ENCODE data around the gene ARHGAP26. TPM values are rescaled to one million over a fixed set of nuclear protein-coding genes. Genes with fewer than 3 reads are reported as not detected.

ARHGAP26 gene
- polyA plus RNA-seq, 1 donor (not counting 4 experiments of a cell fraction or from before 2014, with no cell fraction given) = 3.9 TPM

DNA sequence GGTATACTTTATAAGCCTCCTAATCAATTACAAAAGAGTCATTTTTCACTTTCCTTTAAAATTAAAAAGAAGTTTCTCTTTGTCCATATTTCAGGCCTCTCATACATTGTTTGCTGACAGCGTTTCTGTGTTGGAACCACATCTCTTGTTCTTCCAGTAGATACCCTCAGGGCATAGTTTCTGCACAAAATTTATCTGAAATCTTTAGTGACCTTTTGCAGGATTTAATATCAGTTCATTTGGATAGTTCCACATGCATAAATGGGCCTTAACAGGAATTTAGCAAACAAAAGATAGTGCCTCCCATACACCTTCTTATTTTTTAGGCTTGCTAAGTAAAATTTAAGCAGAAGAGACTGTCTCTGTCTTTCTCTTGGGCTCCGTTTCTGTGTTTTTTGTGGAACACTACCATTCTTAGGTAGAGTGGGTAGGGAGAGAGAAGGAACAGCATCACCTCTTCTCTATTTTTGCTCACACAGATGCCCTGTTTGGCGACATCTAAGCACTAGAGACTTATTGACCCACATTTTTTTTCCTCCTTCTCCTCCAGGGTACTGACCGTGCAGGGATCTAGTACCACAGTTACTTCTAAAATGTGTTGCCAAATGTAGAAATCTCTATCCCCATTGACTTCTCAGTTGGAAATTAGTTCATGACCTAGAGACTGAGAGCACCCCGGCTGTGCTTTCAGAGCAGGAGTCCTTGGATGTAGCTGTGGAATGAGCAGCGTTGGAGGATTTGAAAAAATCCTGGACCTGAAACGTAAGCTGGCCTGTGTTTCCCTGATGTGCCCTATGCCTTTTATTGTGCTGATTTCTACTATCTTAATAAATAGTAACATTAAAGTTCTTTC lies 22.1 kb downstream of the ARHGAP26 start:
- DNase-seq (ENCODE audit: low read depth, low spot score) (no peak), FAIRE-seq (no peak)
- Histone ChIP-seq H3K79me2 (ENCODE audit: control insufficient read depth, insufficient read depth, low read length) (no peaks in the 10 kb centered on the region), H2AFZ (ENCODE audit: control insufficient read depth, low read length) (no peak overlapping the region), H3K36me3 (ENCODE audit: control insufficient read depth in 2 of 2, extremely low read depth in 1 of 2, insufficient read depth in 2 of 2, low read length in 2 of 2) (no peaks in the 10 kb centered on the region), H3K9me3 (ENCODE audit: control insufficient read depth, low read depth, low read length) (no peaks in the 10 kb centered on the region), H3K4me3 (ENCODE audit: control insufficient read depth in 2 of 3, extremely low read depth in 1 of 3, insufficient read depth in 2 of 3, low read depth in 1 of 3, low read length in 3 of 3) (no peak overlapping the region), H3K27ac (ENCODE audit: control insufficient read depth, insufficient read depth, low read length) (no peak overlapping the region), H3K9me1 (ENCODE audit: control insufficient read depth, extremely low read depth, insufficient read depth, low read length) (no peaks in the 10 kb centered on the region), H4K20me1 (ENCODE audit: control insufficient read depth, extremely low read depth, insufficient read depth, low read length) (no peaks in the 10 kb centered on the region), H3K4me2 (ENCODE audit: control insufficient read depth, extremely low read depth, insufficient read depth, low read depth, low read length) (no peak overlapping the region), H3K9ac (ENCODE audit: control insufficient read depth, extremely low read depth, insufficient read depth, low read length) (no peak overlapping the region), H3K4me1 (ENCODE audit: control insufficient read depth, extremely low read depth, insufficient read depth, low read length) (no peaks in the 10 kb centered on the region), H3K27me3 (ENCODE audit: control insufficient read depth, extremely low read depth, insufficient read depth, low read length) (no peaks in the 10 kb centered on the region)
- TF ChIP-seq, protein P1, sequence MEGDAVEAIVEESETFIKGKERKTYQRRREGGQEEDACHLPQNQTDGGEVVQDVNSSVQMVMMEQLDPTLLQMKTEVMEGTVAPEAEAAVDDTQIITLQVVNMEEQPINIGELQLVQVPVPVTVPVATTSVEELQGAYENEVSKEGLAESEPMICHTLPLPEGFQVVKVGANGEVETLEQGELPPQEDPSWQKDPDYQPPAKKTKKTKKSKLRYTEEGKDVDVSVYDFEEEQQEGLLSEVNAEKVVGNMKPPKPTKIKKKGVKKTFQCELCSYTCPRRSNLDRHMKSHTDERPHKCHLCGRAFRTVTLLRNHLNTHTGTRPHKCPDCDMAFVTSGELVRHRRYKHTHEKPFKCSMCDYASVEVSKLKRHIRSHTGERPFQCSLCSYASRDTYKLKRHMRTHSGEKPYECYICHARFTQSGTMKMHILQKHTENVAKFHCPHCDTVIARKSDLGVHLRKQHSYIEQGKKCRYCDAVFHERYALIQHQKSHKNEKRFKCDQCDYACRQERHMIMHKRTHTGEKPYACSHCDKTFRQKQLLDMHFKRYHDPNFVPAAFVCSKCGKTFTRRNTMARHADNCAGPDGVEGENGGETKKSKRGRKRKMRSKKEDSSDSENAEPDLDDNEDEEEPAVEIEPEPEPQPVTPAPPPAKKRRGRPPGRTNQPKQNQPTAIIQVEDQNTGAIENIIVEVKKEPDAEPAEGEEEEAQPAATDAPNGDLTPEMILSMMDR (optimal IDR thresholded peaks at IDR 0.05 in 1 of 3, IDR thresholded peaks at IDR 0.05 in 1 of 3, conservative IDR thresholded peaks at IDR 0.05 in 1 of 3; ENCODE audit: extremely low read depth in 1 of 3, insufficient read depth in 2 of 3, low read length in 3 of 3) = no peak
- no peak for TF ChIP-seq EZH2 (IDR thresholded peaks at IDR 0.05; ENCODE audit: low read length)
- dilution Hi-C loops (cut with MboI; ENCODE audit: extremely low pct_ligation_motif_present, low sequenced_read_pairs) = no loop called here

DNA sequence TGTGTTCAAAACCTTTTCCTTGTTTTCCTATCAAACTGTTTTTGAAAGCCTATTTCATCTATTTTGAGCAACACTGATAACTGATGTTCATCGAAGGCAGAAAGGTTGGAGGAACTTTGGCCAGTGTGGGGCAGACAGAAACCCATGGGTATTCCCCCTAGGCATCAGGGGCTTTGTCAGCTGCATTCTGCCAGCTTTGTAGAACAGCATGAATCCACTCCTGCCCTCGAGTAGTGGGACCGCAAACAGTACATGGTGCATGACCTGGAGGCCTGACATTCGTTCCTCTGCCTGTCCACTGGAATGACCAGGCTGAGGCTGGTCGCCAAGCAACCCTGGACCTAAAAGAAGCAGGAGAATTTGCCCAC lies 22.7 kb downstream of the ARHGAP26 start:
- Histone ChIP-seq H3K9me1 (ENCODE audit: control insufficient read depth, extremely low read depth, insufficient read depth, low read length) (no peaks in the 10 kb centered on the region), H3K4me1 (ENCODE audit: control insufficient read depth, extremely low read depth, insufficient read depth, low read length) (no peaks in the 10 kb centered on the region), H3K27me3 (ENCODE audit: control insufficient read depth, extremely low read depth, insufficient read depth, low read length) (no peaks in the 10 kb centered on the region), H3K27ac (ENCODE audit: control insufficient read depth, insufficient read depth, low read length) (no peak overlapping the region), H3K36me3 (ENCODE audit: control insufficient read depth in 2 of 2, extremely low read depth in 1 of 2, insufficient read depth in 2 of 2, low read length in 2 of 2) (no peaks in the 10 kb centered on the region), H3K9ac (ENCODE audit: control insufficient read depth, extremely low read depth, insufficient read depth, low read length) (no peak overlapping the region), H3K4me3 (ENCODE audit: control insufficient read depth in 2 of 3, extremely low read depth in 1 of 3, insufficient read depth in 2 of 3, low read depth in 1 of 3, low read length in 3 of 3) (no peak overlapping the region), H2AFZ (ENCODE audit: control insufficient read depth, low read length) (no peak overlapping the region), H3K4me2 (ENCODE audit: control insufficient read depth, extremely low read depth, insufficient read depth, low read depth, low read length) (no peak overlapping the region), H3K79me2 (ENCODE audit: control insufficient read depth, insufficient read depth, low read length) (no peaks in the 10 kb centered on the region), H4K20me1 (ENCODE audit: control insufficient read depth, extremely low read depth, insufficient read depth, low read length) (no peaks in the 10 kb centered on the region), H3K9me3 (ENCODE audit: control insufficient read depth, low read depth, low read length) (no peaks in the 10 kb centered on the region)
- DNase-seq (ENCODE audit: low read depth, low spot score) = no peak
- dilution Hi-C loops (cut with MboI; ENCODE audit: extremely low pct_ligation_motif_present, low sequenced_read_pairs) = no loop called here
- no peak for FAIRE-seq
- no peak for TF ChIP-seq EZH2 (IDR thresholded peaks at IDR 0.05; ENCODE audit: low read length)
- TF ChIP-seq, protein P1 (optimal IDR thresholded peaks at IDR 0.05 in 1 of 3, IDR thresholded peaks at IDR 0.05 in 1 of 3, conservative IDR thresholded peaks at IDR 0.05 in 1 of 3; ENCODE audit: extremely low read depth in 1 of 3, insufficient read depth in 2 of 3, low read length in 3 of 3) = no peak

Data from keratinocyte (primary cell).